Large intestine (tissue), 3 donors: Measurements from ENCODE around the gene SH3PXD2A. TPM values are rescaled to one million over a fixed set of nuclear protein-coding genes. Genes with fewer than 3 reads are reported as not detected.

Source experiments
- DNase-seq, 2 donors: peaks; one replicate each; pipeline versions ENCODE4 v3.0.0 to v3.0.0-alpha.2; 2013
- H3K27ac ChIP-seq: one replicate; pipeline ENCODE4 v1.5.1; 2013; ENCODE audit warnings: low read length
- H3K27me3 ChIP-seq: 2 replicates; pipeline ENCODE4 v1.6.1; 2013; ENCODE audit warnings: low read length; ENCODE audit not compliant: control insufficient read depth, insufficient read depth
- H3K36me3 ChIP-seq: 2 replicates; pipeline ENCODE4 v1.6.1; 2013; ENCODE audit warnings: low read length; ENCODE audit not compliant: control insufficient read depth, insufficient read depth
- H3K4me1 ChIP-seq: one replicate; pipeline ENCODE4 v1.6.1; 2013; ENCODE audit warnings: low read length; ENCODE audit not compliant: control insufficient read depth, insufficient read depth
- H3K4me3 ChIP-seq: one replicate; pipeline ENCODE4 v1.5.1; 2013; ENCODE audit warnings: low read length
- H3K9me3 ChIP-seq: one replicate; pipeline ENCODE4 v1.6.1; 2013; ENCODE audit warnings: mild to moderate bottlenecking, low read depth, low read length, moderate library complexity; ENCODE audit not compliant: control insufficient read depth
- WGBS: methylation state at CpG from one replicate; pipeline ENCODE4 v1.1.5; 2013; ENCODE audit warnings: low lambda C conversion rate; ENCODE audit not compliant: insufficient coverage; 5-methylcytosine and 5-hydroxymethylcytosine counted together
- polyA plus RNA-seq: library from polyadenylated mRNA; unstranded; fragments of 120-200 nt; gene quantifications from one replicate; pipeline ENCODE4 v1.2.1, GENCODE V29; 2013

Gene SH3PXD2A
- polyA plus RNA-seq, 1 donor, result 32.0 TPM

GRCh38 chr10:103749779-103750178, 105.6 kb downstream of the SH3PXD2A start:
- H3K9me3 ChIP-seq, result peaks cover 2% of the 10 kb centered on the region
- no peak for DNase-seq
- no peaks in the 10 kb centered on the region for H3K36me3 ChIP-seq
- no peak overlapping the region for H3K4me3 ChIP-seq
- H3K4me1 ChIP-seq, result peaks cover 8% of the 10 kb centered on the region
- WGBS, result no CpG with 5 or more reads among the region's 7 CpGs
- no peaks in the 10 kb centered on the region for H3K27me3 ChIP-seq
- H3K27ac ChIP-seq, result no peak overlapping the region

- no peak for DNase-seq
- H3K36me3 ChIP-seq, result no peaks in the 10 kb centered on the region
- no peak overlapping the region for H3K27ac ChIP-seq
- 40% methylated on average over 1 of the region's 6 CpGs for WGBS
- H3K9me3 ChIP-seq, result peaks cover 2% of the 10 kb centered on the region
- H3K27me3 ChIP-seq, result no peaks in the 10 kb centered on the region
- no peak overlapping the region for H3K4me3 ChIP-seq
- peaks cover 8% of the 10 kb centered on the region for H3K4me1 ChIP-seq
Measured at GRCh38 chr10:103748020-103748419, 107.4 kb downstream of the SH3PXD2A start.

- no peaks in the 10 kb centered on the region for H3K36me3 ChIP-seq
- WGBS, result no CpG with 5 or more reads among the region's 14 CpGs
- H3K27me3 ChIP-seq, result no peaks in the 10 kb centered on the region
- no peak for DNase-seq
- H3K9me3 ChIP-seq, result peaks cover 2% of the 10 kb centered on the region
- no peak overlapping the region for H3K27ac ChIP-seq
- H3K4me3 ChIP-seq, result no peak overlapping the region
- H3K4me1 ChIP-seq, result peaks cover 8% of the 10 kb centered on the region
Measured at GRCh38 chr10:103747193-103747865, 108.0 kb downstream of the SH3PXD2A start.

- no peak overlapping the region for H3K4me3 ChIP-seq
- H3K27ac ChIP-seq, result no peak overlapping the region
- H3K27me3 ChIP-seq, result no peaks in the 10 kb centered on the region
- H3K9me3 ChIP-seq, result peaks cover 2% of the 10 kb centered on the region
- no peaks in the 10 kb centered on the region for H3K36me3 ChIP-seq
- no peak for DNase-seq
- WGBS, result no CpG with 5 or more reads among the region's 9 CpGs
- H3K4me1 ChIP-seq, result peaks cover 8% of the 10 kb centered on the region
Measured at GRCh38 chr10:103746598-103746997, 108.8 kb downstream of the SH3PXD2A start.

GRCh38 chr10:103745341-103746247, 109.8 kb downstream of the SH3PXD2A start:
- Histone ChIP-seq H3K4me3 (no peak overlapping the region), H3K9me3 (peaks cover 2% of the 10 kb centered on the region), H3K27me3 (no peaks in the 10 kb centered on the region), H3K4me1 (peaks cover 8% of the 10 kb centered on the region), H3K27ac (no peak overlapping the region), H3K36me3 (no peaks in the 10 kb centered on the region)
- WGBS, result no CpG with 5 or more reads among the region's 17 CpGs
- peak; percentile 54 to 64 for DNase-seq

GRCh38 chr10:103742824-103743223, 112.6 kb downstream of the SH3PXD2A start:
- no peak for DNase-seq
- no CpG with 5 or more reads among the region's 6 CpGs for WGBS
- H3K27ac ChIP-seq, result no peak overlapping the region
- H3K36me3 ChIP-seq, result peaks cover 3% of the 10 kb centered on the region
- H3K4me3 ChIP-seq, result no peak overlapping the region
- H3K4me1 ChIP-seq, result peaks cover 27% of the 10 kb centered on the region
- no peaks in the 10 kb centered on the region for H3K9me3 ChIP-seq
- no peaks in the 10 kb centered on the region for H3K27me3 ChIP-seq

- Histone ChIP-seq H3K9me3 (no peaks in the 10 kb centered on the region), H3K4me1 (peaks cover 23% of the 10 kb centered on the region), H3K36me3 (peaks cover 7% of the 10 kb centered on the region), H3K4me3 (no peak overlapping the region), H3K27me3 (no peaks in the 10 kb centered on the region), H3K27ac (no peak overlapping the region)
- no peak for DNase-seq
- no CpG with 5 or more reads among the region's 5 CpGs for WGBS
Measured at GRCh38 chr10:103740611-103741010, 114.8 kb downstream of the SH3PXD2A start.

GRCh38 chr10:103739039-103739764, 116.2 kb downstream of the SH3PXD2A start:
- H3K9me3 ChIP-seq, result no peaks in the 10 kb centered on the region
- peak overlapping the region; percentile 26 for H3K27ac ChIP-seq
- H3K36me3 ChIP-seq, result peaks cover 9% of the 10 kb centered on the region
- no peak overlapping the region for H3K4me3 ChIP-seq
- H3K4me1 ChIP-seq, result peaks cover 20% of the 10 kb centered on the region
- DNase-seq, result peak in 1 of 2 donors; percentile 58
- WGBS, result no CpG with 5 or more reads among the region's 13 CpGs
- H3K27me3 ChIP-seq, result no peaks in the 10 kb centered on the region

GRCh38 chr10:103737735-103738367, 117.5 kb downstream of the SH3PXD2A start:
- Histone ChIP-seq H3K27me3 (no peaks in the 10 kb centered on the region), H3K27ac (no peak overlapping the region), H3K9me3 (no peaks in the 10 kb centered on the region), H3K4me3 (no peak overlapping the region), H3K4me1 (peaks cover 24% of the 10 kb centered on the region), H3K36me3 (peaks cover 9% of the 10 kb centered on the region)
- WGBS, result no CpG with 5 or more reads among the region's 14 CpGs
- no peak for DNase-seq

GRCh38 chr10:103736763-103737162, 118.6 kb downstream of the SH3PXD2A start:
- Histone ChIP-seq H3K27me3 (no peaks in the 10 kb centered on the region), H3K4me3 (no peak overlapping the region), H3K9me3 (no peaks in the 10 kb centered on the region), H3K36me3 (peaks cover 13% of the 10 kb centered on the region), H3K4me1 (peaks cover 30% of the 10 kb centered on the region), H3K27ac (no peak overlapping the region)
- WGBS, result no CpG with 5 or more reads among the region's 3 CpGs
- no peak for DNase-seq
